ENCODE data around the gene TRAM2.

DNA sequence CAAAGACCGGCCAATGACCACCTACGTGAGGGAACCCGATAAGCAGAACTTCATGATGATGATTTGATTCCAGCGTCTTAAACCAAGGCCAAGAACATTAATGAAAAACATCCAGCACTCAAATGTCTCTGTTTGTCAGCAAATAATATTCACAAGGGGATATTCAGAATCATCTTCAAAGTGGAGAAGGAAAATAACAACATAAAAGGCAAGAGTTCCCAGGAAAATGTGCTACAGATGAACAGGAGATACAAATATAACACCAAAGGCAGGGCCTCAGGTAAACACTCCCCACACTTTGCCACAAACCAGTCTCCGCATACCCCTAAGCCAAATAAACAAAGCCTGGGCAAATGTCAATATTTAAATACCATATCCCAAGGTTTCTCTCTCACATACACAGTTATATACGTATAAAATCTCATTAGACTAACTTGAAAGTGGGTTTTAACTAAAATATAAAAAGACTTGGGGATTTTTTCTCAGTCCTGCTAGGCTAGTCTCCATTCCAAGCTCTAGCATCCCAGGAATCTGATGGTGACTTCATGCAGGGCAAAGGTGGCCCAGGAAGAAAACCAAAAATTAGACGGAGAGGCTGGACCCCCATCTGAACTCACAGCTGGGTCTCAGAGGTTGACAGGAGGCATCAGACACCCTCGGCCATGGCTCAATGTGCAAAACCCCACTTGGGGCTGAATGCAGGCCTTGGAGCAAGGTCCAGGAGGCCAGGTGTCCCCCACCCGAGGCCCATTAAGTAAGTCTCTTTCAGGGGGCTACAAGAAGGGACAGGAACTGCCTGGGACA is 32.1 kb downstream of the TRAM2 start:
- TF ChIP-seq, protein P1, sequence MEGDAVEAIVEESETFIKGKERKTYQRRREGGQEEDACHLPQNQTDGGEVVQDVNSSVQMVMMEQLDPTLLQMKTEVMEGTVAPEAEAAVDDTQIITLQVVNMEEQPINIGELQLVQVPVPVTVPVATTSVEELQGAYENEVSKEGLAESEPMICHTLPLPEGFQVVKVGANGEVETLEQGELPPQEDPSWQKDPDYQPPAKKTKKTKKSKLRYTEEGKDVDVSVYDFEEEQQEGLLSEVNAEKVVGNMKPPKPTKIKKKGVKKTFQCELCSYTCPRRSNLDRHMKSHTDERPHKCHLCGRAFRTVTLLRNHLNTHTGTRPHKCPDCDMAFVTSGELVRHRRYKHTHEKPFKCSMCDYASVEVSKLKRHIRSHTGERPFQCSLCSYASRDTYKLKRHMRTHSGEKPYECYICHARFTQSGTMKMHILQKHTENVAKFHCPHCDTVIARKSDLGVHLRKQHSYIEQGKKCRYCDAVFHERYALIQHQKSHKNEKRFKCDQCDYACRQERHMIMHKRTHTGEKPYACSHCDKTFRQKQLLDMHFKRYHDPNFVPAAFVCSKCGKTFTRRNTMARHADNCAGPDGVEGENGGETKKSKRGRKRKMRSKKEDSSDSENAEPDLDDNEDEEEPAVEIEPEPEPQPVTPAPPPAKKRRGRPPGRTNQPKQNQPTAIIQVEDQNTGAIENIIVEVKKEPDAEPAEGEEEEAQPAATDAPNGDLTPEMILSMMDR (conservative IDR thresholded peaks at IDR 0.05; ENCODE audit: low read length), result no peak
- TF ChIP-seq EZH2phosphoT487 (IDR thresholded peaks at IDR 0.05; ENCODE audit: borderline replicate concordance), result no peak
